MM.1S (cell line): ENCODE data around the gene FGF12.

Source experiments
- EZH2 ChIP-seq: fragments of 300-600 bp; sonication (generic); optimal IDR thresholded peaks from 2 replicates; pipeline ENCODE3; 2017; ENCODE audit warnings: low read depth, mild to moderate bottlenecking, antibody characterized with exemption, low read length, mixed read lengths
- TF ChIP-seq, protein P1 (sequence below): fragments of 300-600 bp; sonication (generic); IDR thresholded peaks from 2 replicates; pipeline ENCODE4 v1.5.1; 2016; ENCODE audit warnings: antibody characterized with exemption, low read length, mixed read lengths

DNA sequence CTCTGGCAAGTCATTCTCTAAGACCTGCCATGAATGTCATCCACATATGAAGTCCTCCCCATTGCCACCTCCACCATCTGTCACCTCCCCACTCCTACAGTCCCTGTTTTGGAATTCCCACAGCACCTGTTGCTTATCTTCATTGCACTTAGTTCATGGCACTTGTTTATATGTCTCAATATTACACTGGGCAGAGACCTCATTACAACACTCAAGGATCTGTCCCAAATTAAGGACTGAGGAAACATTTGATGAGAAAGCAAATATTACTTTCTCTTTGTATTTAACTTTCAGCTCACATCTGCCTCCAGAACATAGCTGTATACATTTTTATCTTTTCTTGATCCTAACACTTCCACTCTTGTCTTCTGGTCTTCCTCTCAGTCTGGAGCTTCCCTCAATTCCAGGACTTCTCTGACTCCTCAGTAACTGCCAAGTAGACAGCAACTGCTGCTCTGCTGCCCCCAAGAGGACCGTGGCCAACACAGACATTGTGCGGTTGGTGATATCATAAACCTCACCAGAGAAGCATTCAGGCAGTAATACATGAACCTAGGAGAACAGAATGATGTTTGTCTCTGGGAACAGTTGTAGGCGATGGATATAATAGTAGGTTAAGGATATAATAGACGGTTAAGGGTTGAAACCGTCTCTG is 45.0 kb upstream of the FGF12 start:
- TF ChIP-seq, protein P1, sequence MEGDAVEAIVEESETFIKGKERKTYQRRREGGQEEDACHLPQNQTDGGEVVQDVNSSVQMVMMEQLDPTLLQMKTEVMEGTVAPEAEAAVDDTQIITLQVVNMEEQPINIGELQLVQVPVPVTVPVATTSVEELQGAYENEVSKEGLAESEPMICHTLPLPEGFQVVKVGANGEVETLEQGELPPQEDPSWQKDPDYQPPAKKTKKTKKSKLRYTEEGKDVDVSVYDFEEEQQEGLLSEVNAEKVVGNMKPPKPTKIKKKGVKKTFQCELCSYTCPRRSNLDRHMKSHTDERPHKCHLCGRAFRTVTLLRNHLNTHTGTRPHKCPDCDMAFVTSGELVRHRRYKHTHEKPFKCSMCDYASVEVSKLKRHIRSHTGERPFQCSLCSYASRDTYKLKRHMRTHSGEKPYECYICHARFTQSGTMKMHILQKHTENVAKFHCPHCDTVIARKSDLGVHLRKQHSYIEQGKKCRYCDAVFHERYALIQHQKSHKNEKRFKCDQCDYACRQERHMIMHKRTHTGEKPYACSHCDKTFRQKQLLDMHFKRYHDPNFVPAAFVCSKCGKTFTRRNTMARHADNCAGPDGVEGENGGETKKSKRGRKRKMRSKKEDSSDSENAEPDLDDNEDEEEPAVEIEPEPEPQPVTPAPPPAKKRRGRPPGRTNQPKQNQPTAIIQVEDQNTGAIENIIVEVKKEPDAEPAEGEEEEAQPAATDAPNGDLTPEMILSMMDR, result peak; percentile 45
- TF ChIP-seq EZH2, result no peak
